HG02852 (cell line): ENCODE results near the gene GART.
"Not testable (repeated sequence)": the region's sequence is repeated elsewhere in the genome, so short reads cannot be mapped to it uniquely, and the experiment has no call there.

Experiments
- ATAC-seq: cut with Tn5 transposase; IDR thresholded peaks from one replicate; pipeline ENCODE4 v1.9.1; 2021; ENCODE audit warnings: mild to moderate bottlenecking, moderate library complexity; ENCODE audit not compliant: unreplicated experiment

GART gene

DNA sequence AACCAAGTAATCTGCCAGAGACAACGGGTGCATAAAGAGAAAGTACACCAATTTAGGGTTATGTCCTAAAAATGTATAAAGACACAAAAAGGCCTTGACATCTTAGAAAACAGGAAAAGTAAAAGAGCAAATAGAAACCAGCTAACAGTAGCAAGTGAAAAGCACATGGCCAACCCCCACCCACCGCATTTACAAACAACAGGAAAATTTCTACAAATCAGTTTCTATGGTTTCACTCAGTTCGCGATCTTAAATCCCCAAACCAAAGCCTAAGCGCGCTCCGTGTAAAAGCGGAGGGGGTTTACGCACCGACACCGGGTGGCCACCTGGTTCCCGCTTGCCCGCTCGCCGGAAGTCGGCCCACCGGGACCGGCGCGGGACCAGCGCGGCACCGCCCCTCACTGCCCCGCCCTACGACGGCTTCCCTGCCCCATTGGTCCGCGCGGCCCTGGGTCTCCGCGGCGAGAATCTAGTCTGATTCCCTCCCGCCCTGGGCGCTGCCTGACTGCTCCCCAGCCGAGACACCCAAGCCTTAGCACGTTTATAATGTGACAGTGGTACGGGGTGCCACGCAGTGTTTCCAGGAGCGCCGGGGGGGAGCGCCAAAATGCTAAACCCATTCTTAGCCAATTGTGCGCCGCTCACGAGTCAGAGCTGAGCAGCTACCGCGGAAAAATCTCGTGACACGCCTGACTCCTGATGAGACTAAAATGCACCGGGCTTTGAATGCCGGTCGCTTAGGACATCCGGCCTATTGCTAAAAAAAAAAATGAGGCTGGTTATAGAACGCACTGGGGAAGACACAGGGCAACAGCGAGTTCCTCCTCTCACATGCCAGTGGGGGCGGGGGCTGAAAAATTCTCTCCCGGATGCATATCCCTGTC lies at the start of gene GART:
Gene GART (minus strand): TSS at position 362 of the 884 bp plus-strand sequence. CDS start 2,802 bp downstream, outside the sequence.
- ATAC-seq, result peak; percentile 47

DNA sequence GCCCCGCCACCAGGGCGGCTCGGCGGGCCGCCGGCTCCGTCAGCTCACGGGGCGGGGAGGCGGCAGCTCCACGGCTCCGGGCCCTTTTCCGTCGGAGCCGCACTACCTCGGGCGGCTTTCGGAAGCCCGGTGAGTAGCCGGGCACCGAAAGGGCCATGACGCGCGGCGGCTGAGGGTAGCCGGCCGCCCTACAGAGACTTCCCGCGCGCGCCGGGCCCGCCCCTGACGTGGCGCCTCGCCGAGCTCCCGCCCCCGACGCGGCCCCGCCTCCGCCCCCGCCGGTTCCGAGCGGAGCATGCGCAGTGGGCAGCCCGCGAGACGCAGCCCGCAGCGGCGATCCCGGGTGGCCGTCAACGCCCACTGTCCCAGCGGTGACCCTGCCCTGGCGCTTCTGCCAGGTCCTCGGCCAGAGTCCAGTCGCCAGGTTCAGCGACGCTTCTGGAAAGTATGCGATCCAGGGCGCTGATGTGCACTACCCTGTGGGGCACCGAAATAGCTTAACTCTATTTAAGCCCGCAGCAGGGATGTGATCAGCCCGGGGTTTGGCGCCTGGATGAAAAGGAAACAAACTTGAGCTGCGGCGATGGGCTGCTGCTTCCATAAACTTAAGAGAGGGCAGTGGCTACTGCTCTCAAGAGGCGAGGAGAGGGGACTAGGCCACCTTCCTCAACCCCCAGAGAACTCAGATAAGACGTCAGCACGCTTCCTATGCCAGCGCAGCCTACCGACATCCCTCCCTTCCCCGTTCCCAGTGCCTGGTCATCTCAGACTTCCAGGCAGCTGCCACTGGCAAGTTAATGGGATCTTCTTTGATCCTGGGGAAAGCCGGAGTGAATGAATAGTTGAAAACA lies 46.8 kb upstream of the GART start, which contains the start of gene DONSON:
Gene DONSON (minus strand): TSS at position 200 of the 851 bp plus-strand sequence. CDS start 43 bp downstream, at position 157.
- peak; percentile 84 for ATAC-seq

DNA sequence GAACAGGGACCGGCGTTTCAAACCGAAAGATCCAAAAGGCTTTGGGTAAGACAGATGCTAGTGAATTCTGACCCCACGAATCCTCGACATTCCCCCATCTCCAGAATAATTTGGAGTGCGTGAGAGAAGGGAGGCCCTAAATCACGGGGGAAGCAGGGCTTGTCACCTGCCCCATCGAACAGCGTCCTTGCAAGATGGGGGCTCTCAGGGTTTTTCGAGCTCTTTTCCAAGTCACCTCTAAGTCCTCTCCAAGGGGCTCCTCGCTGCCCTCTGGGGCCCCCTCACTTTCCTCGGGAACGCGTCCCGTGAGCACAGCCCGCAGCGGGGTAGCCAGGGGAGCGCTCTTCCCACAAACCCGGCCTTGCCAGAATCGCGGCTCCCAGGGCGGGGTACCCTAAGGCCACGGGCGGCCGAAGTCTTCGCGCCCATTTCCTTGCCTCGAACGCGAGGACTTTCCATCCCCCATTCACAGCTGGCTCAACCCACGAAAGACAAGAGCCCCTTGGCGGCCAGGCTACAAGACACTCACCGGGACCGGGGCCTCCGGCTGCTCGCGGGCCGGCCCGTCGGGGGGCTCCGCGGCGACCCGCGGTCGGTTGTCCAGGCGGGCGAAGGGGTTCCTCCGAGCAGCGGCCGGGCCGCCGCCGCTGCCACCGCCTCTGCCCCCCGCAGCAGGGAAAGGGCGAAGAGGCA lies 46.0 kb upstream of the GART start:
- ATAC-seq, result peak; percentile 31

DNA sequence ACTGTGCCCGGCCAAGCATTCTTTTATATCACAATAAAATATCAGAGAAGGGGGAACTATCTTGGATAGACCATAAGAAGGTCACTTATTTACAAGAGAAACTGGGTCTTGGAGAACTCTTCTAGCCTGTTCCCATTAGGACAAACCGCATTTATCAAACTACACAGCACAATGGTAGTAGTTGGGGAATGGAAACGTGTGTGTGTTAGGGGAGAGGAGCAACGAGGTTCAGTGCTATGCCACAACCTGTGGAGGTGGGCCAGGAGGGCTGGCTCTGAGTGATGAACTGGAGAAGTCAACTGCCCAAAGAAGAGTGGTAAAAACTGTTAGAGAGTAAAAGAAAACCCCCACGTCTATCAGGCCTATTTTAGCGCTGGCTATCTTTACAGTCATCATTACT lies 45.0 kb upstream of the GART start:
- no peak for ATAC-seq

DNA sequence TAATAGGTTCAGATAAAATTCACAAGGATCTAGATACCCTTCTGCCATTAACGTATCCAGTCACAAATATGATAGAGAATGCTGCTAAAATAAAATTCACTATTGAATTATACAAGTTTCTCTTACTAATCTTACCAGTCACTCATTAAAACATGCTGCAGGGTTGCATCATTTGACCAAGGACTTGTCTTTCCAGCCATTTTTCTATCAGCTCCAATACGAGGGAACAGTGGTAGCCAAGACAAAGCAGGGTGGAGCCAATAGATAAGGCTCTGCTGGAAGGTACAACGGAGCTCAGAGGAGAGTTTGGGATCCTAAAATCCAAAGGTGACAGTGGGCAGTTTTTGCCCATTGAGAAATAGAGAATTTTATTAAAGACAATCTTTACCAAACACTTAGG lies 42.5 kb upstream of the GART start:
- ATAC-seq, result no peak

DNA sequence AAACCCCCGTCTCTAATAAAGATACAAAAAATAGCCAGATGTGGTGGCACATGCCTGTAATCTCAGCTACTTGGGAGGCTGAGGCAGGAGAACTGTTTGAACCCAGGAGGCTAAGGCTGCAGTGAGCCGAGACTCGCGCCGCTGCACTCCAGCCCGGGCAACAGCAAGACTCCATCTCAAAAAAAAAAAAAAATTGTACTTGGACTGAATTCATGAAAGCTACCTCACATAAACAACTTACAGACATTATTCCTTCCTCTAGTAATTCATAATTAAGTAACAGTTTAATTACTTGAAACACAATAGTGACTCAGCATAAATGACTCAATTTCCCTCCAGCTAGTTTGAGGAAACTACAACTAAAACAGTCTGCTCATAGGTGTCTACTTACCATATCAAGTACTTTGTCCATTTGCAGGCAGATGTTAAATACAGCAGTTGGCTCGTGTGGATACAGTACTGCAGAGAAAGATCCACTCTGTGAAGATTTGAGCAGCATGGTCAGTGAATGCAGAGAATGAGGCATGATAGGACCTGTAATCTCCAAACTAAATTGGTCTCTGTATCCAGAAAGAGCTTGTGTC lies 37.1 kb upstream of the GART start:
- ATAC-seq, result no peak

DNA sequence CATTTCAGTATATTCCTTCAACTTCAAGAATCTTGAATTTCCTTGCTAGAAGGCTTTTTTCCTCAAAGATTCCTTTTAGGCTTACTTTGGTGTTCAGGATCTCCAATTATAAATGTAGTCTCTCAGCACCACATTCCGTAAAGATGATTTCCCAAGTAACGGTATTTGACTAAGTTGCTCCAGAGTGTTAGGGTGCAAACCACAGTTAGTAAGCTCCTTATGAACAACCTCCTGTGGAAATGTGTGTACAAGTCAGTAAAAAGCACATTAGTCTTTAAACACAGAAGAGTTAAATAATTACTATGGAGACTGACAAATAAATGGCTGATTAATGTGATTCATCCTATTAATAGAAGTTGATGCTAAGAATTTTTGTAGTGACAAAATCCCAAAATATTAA lies 36.3 kb upstream of the GART start:
- no peak for ATAC-seq

DNA sequence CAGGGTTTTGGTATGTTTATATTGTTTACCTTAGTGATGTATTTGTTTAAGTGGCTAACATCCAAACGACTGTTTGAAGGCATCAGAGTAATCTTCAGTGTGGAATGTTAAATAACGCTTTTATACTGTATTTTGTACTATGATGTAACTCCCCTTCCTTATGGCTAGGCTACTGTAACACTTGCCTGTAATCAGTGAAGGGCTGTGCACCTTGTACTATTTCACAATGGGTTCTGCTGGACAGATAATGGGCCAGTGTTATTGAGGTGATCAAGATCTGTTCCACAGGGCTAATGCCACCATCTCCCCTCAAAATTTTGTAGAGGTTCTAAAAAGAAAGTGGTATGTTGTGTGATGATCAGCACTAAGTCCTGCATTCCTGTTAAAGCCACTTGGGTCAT lies 34.8 kb upstream of the GART start:
- ATAC-seq, result not testable (repeated sequence)

DNA sequence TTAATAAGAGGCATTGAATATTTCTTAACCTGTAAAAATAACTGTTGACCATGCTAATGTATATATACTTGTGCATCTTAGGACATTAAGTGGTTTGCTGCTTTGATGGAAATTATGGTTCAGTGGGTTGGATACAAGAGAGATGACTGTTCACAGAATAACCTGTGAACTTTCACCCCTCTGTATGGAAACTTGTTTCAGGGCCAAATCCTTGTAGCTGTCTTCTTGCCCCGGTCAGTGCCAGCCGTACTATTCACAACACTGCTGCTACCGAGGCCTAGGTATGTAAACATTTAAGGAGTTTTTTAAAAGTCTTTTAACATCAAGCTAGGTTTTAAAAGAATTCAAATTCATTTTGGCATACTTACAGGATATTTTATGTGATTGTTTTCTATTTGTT lies 30.4 kb upstream of the GART start:
- no peak for ATAC-seq

DNA sequence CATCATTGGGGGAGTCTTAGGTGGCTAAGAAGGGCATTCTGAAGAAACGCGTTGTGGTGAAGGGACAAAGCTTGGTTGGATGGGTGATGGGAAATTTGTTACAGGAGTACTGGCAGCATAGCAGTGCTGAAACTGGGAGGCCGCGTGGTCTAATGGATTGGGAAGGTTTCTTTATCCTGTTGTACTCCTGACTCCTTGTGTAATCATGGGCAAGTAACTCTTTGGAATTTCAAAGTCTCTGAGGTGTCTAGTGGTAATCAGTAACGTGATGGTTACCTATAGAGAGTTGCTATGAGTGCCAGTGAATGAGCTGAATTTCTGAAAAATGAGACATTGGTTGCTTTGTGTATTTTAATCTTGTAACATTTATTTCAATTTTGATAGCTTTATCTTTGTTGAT lies 28.1 kb upstream of the GART start:
- no peak for ATAC-seq

DNA sequence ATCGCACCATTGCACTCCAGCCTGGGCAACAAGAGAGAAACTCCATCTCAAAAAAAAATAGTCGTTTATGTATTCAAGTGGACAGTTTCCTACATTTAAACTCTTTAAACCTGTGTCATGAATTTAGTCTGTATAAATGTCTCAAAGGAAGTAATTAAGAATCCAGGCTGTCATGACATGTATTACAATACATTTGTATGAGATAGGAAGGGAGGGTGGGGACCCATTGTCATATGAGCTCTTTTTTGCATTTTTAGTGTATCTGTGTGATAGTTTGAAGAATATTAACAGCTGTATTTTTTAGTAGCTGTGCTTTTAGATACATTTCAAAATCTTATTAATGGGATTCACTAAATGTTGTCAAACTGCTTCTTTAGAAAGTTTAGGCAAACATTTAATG lies 26.5 kb upstream of the GART start:
- ATAC-seq, result no peak

DNA sequence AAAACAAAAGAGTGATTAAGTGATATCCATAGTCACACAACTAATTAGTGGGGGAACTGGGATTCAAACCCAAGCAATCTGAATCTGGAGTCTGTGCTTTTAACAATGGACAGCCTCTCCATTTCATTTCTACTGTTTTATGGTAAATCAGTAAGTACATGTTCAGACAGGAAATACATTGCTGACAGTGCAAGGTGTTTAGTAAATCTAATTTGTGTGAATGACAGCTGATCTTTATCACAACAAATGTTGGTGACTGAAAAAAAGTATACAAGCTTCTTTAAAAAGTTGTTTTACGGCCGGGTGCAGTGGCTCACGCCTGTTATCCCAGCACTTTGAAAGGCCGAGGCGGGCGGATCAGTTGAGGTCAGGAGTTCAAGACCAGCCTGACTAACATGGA lies 26.0 kb upstream of the GART start:
- ATAC-seq, result no peak

DNA sequence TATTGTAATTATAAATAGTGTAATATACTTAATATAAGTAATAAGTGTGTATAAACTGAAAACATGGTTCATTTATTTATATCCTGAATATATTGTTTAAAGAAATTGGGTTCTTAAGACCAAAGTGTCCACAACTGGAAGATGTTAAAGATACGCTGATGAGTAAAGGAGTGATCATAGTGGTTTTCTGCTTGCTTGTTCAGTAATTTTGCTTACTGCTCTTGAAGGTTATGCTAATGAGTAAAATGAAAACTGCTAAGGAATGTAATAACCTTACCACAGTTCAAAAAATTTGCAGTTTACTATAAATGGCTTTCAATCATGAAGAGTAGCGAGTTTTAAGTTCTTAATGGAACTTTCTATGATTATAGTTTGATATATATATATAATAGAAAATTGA lies 24.6 kb upstream of the GART start:
- ATAC-seq, result no peak

DNA sequence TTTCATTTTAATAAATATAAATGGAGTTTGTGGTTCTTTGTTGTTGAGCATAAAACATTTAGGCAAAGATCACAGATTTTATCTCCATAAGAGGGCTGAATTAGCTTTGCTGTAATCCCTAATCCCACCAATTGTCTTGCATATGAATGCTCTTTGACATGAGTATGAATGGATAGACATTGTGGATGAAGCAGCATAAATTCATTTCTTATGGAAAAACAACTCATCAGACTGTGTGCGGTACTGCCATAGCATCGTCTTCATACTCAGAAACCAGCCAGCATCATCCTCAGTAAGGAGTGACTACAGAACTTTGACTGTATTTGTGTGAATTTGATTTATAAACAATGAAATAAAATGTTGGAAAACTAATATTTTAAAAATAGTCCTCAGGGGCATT lies 20.5 kb upstream of the GART start:
- ATAC-seq, result no peak

DNA sequence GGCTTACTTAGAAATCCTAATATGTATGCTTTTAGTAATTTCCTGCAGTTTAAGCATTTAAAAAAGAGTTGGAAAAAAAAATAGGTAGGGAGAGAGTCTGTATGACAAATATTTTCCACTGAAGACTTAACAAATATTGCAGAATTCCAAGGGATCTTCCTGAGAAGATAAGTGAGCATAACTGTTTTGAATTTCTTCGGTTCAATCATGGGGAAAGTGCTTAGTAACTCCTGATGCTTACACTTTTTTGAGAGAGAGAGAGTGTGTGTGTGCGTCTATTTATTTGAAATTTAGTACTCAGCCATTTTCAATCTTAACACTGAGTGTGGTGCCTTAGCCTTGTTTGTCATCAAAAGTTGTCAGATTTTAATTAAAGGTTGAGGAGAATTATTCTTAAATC lies 19.5 kb upstream of the GART start:
- ATAC-seq, result no peak

DNA sequence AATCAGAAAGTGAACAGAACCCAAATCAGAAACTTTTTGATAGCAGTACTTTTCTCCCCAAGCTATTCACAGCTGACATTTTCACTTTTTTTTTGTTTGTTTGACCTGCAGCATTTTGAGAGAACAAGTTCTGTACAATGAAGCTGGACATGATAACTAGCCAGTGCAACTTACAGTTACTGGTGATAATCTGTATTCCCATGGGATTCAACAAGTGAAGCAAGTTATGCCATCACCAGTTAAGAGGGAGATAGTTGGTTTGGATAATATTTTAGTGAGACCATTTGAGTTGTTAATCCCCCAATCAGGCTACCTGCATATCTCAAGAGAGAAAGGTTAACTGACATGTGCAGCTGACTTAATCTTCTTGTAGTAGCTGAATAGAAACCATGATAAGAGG lies 19.0 kb upstream of the GART start:
- no peak for ATAC-seq

DNA sequence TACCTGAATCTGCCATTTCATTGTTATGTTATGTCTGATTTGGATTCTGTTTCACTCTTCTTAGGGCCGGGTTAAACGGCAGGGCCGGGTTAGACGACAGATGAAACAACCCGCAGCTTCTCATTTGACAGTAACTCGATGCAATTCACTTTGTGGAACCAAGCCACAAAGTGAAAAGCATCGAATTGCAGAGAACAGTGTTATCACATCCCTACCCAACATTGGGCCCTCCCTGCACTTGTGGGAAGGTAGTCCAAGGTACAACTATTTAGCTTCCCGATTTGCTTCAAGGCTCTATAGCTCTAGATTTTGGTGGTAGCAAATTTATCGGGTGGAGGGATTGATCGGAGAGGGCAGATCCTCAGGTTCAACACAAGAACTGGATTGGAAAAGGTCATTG lies 17.9 kb upstream of the GART start:
- no peak for ATAC-seq

DNA sequence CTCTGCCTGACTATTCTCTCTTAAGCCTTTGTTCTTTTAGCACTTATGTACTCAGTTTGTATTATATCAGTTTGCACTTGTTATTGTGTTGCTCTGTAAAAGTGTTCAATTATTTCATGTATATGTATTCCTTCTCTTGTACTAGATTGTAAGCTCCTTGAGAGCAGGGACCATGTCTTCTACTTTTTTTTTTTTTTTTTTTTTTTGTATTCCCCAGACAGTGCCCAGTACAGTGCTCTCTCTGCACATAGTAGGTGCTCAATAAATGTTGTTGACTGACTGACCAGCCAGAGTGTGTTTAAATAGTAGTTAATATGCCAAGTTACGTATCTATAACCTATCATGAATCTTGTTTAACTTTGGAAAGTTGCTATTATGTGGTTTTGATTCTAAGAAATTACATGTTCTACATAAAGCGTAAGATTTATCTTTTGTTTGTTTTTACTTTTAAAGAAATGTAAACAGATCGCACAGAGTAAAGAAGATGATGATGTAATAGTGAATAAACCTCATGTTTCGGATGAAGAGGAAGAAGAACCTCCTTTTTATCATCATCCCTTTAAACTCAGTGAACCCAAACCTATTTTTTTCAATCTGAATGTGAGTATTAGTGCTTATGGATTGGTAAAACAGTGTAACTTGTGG lies 17.0 kb upstream of the GART start:
- no peak for ATAC-seq

DNA sequence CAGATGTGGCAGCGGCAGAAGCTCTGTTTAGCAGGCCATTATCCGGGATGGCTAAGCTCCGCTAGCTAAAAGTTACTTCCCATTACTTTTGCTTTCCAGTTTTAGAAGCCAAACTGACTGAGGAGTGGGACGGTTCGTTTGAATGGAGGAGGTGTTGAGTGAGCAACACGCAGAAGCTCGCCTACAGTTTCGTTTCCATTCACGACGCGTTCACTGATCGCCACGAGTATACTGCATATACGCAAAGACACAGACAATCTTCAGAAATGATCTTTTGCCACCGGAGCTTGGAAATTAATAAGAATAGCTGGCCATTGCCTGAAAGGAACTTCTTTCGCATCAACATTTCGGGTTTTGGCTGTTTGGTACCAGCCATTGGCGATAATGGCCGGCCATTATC lies 15.5 kb upstream of the GART start:
- ATAC-seq, result no peak

DNA sequence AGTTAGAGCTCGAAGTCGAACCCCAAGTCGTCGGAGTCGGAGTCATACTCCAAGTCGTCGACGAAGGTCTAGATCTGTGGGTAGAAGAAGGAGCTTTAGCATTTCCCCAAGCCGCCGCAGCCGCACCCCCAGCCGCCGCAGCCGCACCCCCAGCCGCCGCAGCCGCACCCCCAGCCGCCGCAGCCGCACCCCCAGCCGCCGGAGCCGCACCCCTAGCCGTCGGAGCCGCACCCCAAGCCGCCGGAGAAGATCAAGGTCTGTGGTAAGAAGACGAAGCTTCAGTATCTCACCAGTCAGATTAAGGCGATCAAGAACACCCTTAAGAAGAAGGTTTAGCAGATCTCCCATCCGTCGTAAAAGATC lies 13.0 kb upstream of the GART start:
- ATAC-seq, result no peak
